Thyroid gland (tissue), 4 donors: ENCODE results near the gene MTCL1. TPM values are rescaled to one million over a fixed set of nuclear protein-coding genes. Genes with fewer than 3 reads are reported as not detected.

Experiments used
- DNase-seq, 2 donors: peaks; one replicate each; pipeline ENCODE4 v3.0.0-alpha.2; 2019
- H3K27ac ChIP-seq, 3 donors: fragments of 200-600 bp; sonication (generic); 1 replicate in 2 of 3; 2 replicates in 1 of 3; pipeline ENCODE4 v1.5.1; 2016 to 2019; ENCODE audit warnings: mild to moderate bottlenecking in 1 of 3, moderate library complexity in 1 of 3
- H3K27me3 ChIP-seq: fragments of 200-600 bp; sonication (generic); one replicate; pipeline ENCODE4 v1.5.1; 2019
- H3K36me3 ChIP-seq, 2 donors: fragments of 200-600 bp; sonication (generic); one replicate each; pipeline ENCODE4 v1.5.1; 2016 to 2019
- H3K4me1 ChIP-seq, 2 donors: fragments of 200-600 bp; sonication (generic); one replicate each; pipeline ENCODE4 v1.5.1; 2017 to 2019
- H3K4me3 ChIP-seq, 3 donors: fragments of 200-600 bp; sonication (generic); replicated peaks in 1 of 3; 1 replicate in 2 of 3; 2 replicates in 1 of 3; pipeline ENCODE4 v1.5.1; 2016; ENCODE audit warnings: mild to moderate bottlenecking in 1 of 3
- H3K9me3 ChIP-seq: fragments of 200-600 bp; sonication (generic); one replicate; pipeline ENCODE4 v1.5.1; 2017
- CTCF ChIP-seq, 6 experiments: fragments of 200-600 bp in 3 of 6; fragments of 450-650 bp in 3 of 6; sonication (generic) in 3 of 6; IDR thresholded peaks; one replicate each; pipeline ENCODE4 v1.5.1; 2016 to 2019; ENCODE audit warnings: antibody characterized with exemption in 6 of 6, mild to moderate bottlenecking in 2 of 6, inconsistent platforms in 1 of 6, moderate library complexity in 1 of 6
- POLR2A ChIP-seq, 2 donors: fragments of 450-650 bp; IDR thresholded peaks; one replicate each; pipeline ENCODE4 v1.6.1; 2017; ENCODE audit warnings: antibody characterized with exemption in 2 of 2, mild to moderate bottlenecking in 2 of 2, moderate library complexity in 1 of 2
- WGBS, 2 donors: methylation state at CpG; one replicate each; pipeline ENCODE4 v1.1.5; 2017; 5-methylcytosine and 5-hydroxymethylcytosine counted together
- intact Hi-C: fragments of 100-400 bp; cut with DNase I; formaldehyde crosslinking; loops from one replicate; pipeline ENCODE4 v1.15.1; 2023
- total RNA-seq, 4 donors: library from RNA; depleted of rRNA; stranded (reverse); fragments of >200 nt; gene quantifications; one replicate each; pipeline ENCODE4 v1.2.3, GENCODE V29; 2016

Gene MTCL1
- total RNA-seq, 4 donors from 2014 or later: 2.0 to 3.2 (median 2.5) TPM

DNA sequence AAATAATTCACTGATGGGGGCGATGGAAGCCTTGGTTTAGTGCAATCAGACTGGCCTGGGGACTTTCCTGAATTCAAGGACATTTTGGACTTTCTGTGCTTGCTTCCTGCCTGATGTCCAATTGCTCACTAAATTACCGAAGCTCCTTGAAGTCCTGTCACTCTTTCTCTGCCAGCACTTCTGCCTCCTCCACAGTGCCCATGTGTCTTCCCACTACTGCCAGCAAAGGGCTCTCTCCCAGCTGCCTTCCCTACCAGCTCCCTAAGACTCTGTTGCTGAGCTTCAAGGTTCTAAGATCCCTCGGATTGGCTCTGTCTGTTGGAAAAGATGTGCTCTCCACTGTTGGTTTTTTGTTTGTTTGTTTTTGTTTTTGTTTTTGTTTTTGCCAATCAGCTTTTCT is 158.1 kb downstream of the MTCL1 start:
- TF ChIP-seq POLR2A (IDR thresholded peaks at IDR 0.05) (no peak), CTCF (IDR thresholded peaks at IDR 0.05) (no peak)
- no peaks in the 10 kb centered on the region for H3K27me3 ChIP-seq
- no peaks in the 10 kb centered on the region for H3K36me3 ChIP-seq
- no peak overlapping the region for H3K4me3 ChIP-seq
- no peaks in the 10 kb centered on the region for H3K9me3 ChIP-seq
- intact Hi-C loops: no loop called here
- no peaks in the 10 kb centered on the region for H3K4me1 ChIP-seq
- H3K27ac ChIP-seq: no peak overlapping the region
- DNase-seq: no peak
- WGBS, 2 donors: 91 to 92% methylated on average over 3 of the region's 3 CpGs

GRCh38 chr18:8865934-8866333 is 160.6 kb downstream of the MTCL1 start:
- Histone ChIP-seq H3K4me1 (no peaks in the 10 kb centered on the region), H3K9me3 (no peaks in the 10 kb centered on the region), H3K27me3 (no peaks in the 10 kb centered on the region), H3K4me3 (no peak overlapping the region), H3K27ac (no peak overlapping the region), H3K36me3 (no peaks in the 10 kb centered on the region)
- intact Hi-C loops: no loop called here
- no peak for DNase-seq
- TF ChIP-seq POLR2A (IDR thresholded peaks at IDR 0.05) (no peak), CTCF (IDR thresholded peaks at IDR 0.05) (no peak)
- 69 to 74% methylated on average over 4 of the region's 4 CpGs for WGBS, 2 donors

GRCh38 chr18:8866679-8867078 is 161.3 kb downstream of the MTCL1 start:
- no peak for DNase-seq
- WGBS, 2 donors: 57 to 95% methylated on average over 1 of the region's 1 CpG
- TF ChIP-seq POLR2A (IDR thresholded peaks at IDR 0.05): no peak
- TF ChIP-seq CTCF (IDR thresholded peaks at IDR 0.05): no peak
- H3K27me3 ChIP-seq: no peaks in the 10 kb centered on the region
- no peaks in the 10 kb centered on the region for H3K9me3 ChIP-seq
- H3K4me1 ChIP-seq: no peaks in the 10 kb centered on the region
- H3K27ac ChIP-seq: no peak overlapping the region
- no peak overlapping the region for H3K4me3 ChIP-seq
- intact Hi-C loops: no loop called here
- no peaks in the 10 kb centered on the region for H3K36me3 ChIP-seq

DNA sequence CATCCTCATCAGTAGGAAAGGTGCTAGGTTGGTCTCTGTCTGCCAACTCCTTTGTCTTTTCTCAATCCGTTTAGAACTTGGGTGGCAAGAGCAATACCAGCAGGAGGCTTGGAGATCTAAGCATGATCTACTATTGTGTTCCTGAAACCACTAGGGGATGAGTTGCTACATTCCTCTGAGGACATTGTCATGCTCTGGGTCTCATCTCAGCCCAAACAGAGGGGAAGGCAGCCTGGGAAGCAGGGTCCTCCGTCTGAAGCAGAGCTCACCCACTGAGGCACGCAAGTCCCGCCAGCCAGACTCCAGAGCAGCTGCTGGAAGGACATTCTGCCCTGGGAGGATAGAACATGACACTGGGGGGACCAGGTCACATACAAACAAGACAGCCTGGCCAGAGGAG is 162.9 kb downstream of the MTCL1 start:
- TF ChIP-seq CTCF (IDR thresholded peaks at IDR 0.05): no peak
- TF ChIP-seq POLR2A (IDR thresholded peaks at IDR 0.05): no peak
- intact Hi-C loops: no loop called here
- Histone ChIP-seq H3K4me1 (no peaks in the 10 kb centered on the region), H3K4me3 (no peak overlapping the region), H3K36me3 (no peaks in the 10 kb centered on the region), H3K9me3 (no peaks in the 10 kb centered on the region), H3K27ac (no peak overlapping the region), H3K27me3 (no peaks in the 10 kb centered on the region)
- 72 to 78% methylated on average over 3 to 4 of the region's 4 CpGs for WGBS, 2 donors
- DNase-seq: no peak

DNA sequence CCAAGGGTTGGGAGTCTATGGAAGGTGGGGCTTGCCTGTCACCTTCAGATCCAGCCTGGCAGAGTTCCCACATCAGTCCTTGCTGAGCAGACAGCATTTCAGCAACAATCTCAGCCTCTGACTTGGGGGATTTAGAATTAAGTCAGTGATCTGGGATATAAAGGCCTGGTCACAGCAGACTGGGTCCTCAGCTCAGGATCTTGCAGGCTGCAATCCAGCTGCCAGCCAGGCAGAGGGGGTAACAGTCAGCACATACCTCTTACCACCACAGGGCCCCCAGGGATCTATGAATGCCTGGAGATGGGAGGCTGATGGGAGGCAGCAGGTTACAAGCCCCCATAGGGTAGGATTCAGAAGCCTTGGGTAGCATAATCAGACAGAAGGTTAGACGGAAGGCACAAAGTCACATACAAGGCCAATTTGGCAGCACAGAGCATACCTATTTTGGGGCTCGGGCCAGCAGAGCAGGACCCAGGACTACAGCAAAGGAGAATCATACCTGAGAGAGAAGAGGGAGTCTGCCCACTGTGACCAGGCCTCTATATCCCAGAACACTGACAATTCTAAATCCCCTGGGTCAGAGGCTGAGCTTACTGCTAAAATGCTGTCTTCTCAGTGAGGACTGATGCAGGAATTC is 163.5 kb downstream of the MTCL1 start:
- Histone ChIP-seq H3K4me3 (no peak overlapping the region), H3K9me3 (no peaks in the 10 kb centered on the region), H3K27ac (no peak overlapping the region), H3K4me1 (no peaks in the 10 kb centered on the region), H3K27me3 (no peaks in the 10 kb centered on the region), H3K36me3 (no peaks in the 10 kb centered on the region)
- TF ChIP-seq CTCF (IDR thresholded peaks at IDR 0.05) (no peak), POLR2A (IDR thresholded peaks at IDR 0.05) (no peak)
- intact Hi-C loops: no loop called here
- WGBS, 2 donors: 89 to 92% methylated on average over 2 of the region's 2 CpGs
- DNase-seq: no peak
